ENCODE results near the gene PCDHGB6.
"Not testable (repeated sequence)": the region's sequence is repeated elsewhere in the genome, so short reads cannot be mapped to it uniquely, and the experiment has no call there.

The PCDHGB6 gene

GRCh38 chr5:141419074-141419880 lies 11.5 kb downstream of the PCDHGB6 start:
- no peak for DNase-seq

- peak; percentile 75 for DNase-seq
Observed at GRCh38 chr5:141420855-141421488, 13.2 kb downstream of the PCDHGB6 start, which contains the start of gene PCDHGA11. Gene PCDHGA11, plus strand, starts transcription at chr5:141421051. Its CDS starts 177 bp downstream, at chr5:141421228.

GRCh38 chr5:141421489-141421855 lies 13.7 kb downstream of the PCDHGB6 start:
- DNase-seq, result no peak

- DNase-seq, result no peak
Observed at GRCh38 chr5:141422742-141423291, 15.0 kb downstream of the PCDHGB6 start.

- DNase-seq, result no peak
Observed at GRCh38 chr5:141427783-141428426, 20.1 kb downstream of the PCDHGB6 start.

- DNase-seq, result no peak
Observed at GRCh38 chr5:141430332-141431113, 22.7 kb downstream of the PCDHGB6 start, which contains the start of gene PCDHGA12. Gene PCDHGA12, plus strand, starts transcription at chr5:141430507. Its CDS starts 253 bp downstream, at chr5:141430760.

GRCh38 chr5:141431286-141431685 lies 23.5 kb downstream of the PCDHGB6 start:
- DNase-seq, result no peak

- DNase-seq, result not testable (repeated sequence)
Observed at GRCh38 chr5:141432308-141432707, 24.5 kb downstream of the PCDHGB6 start.

- DNase-seq, result not testable (repeated sequence)
Observed at GRCh38 chr5:141432726-141433125, 24.9 kb downstream of the PCDHGB6 start.

GRCh38 chr5:141434006-141434405 lies 26.2 kb downstream of the PCDHGB6 start:
- no peak for DNase-seq

- DNase-seq, result no peak
Observed at GRCh38 chr5:141437221-141437620, 29.4 kb downstream of the PCDHGB6 start.

GRCh38 chr5:141439411-141440141 lies 31.8 kb downstream of the PCDHGB6 start:
- DNase-seq, result no peak

- no peak for DNase-seq
Observed at GRCh38 chr5:141440341-141440740, 32.5 kb downstream of the PCDHGB6 start.

GRCh38 chr5:141441571-141442170 lies 33.9 kb downstream of the PCDHGB6 start:
- no peak for DNase-seq

Measured in islet precursor cell (in vitro differentiated cells).